ENCODE data around the gene SRM. TPM values are rescaled to one million over a fixed set of nuclear protein-coding genes. Genes with fewer than 3 reads are reported as not detected.

Gene SRM
- total RNA-seq, 1 experiment from 2014 or later, result 150 TPM

- no peak for TF ChIP-seq SRF (IDR thresholded peaks at IDR 0.05; ENCODE audit: low read depth)
- no peak for TF ChIP-seq POLR2A (IDR thresholded peaks at IDR 0.05; ENCODE audit: borderline replicate concordance, extremely low read depth, insufficient read depth, insufficient read length)
These were observed 8.1 kb upstream of the SRM start (continued) for GRCh38 chr1:11067716-11068599.

GRCh38 chr1:11065796-11066195, 6.0 kb upstream of the SRM start:
- no TSS peak for BruUV-seq (replicated peaks)
- H3K4me3 ChIP-seq (replicated peaks in 1 of 2; ENCODE audit: low read depth in 1 of 2, low read length in 2 of 2), result no peak overlapping the region
- no peak overlapping the region for H3K9ac ChIP-seq (ENCODE audit: low read length)
- H3K27me3 ChIP-seq (ENCODE audit: insufficient read depth, low read length), result no peaks in the 10 kb centered on the region
- H3K4me2 ChIP-seq (ENCODE audit: low read length), result no peak overlapping the region
- ChIA-PET RAD21 (ENCODE audit: low non-redundant PET in 1 of 2, low total read pairs in 2 of 2, uncharacterized antibody in 2 of 2, unreplicated experiment in 2 of 2) (no interaction called here), CTCF (no interaction called here), POLR2A (no interaction called here)
- H3K79me2 ChIP-seq (ENCODE audit: insufficient read depth, low read length), result peaks cover 3% of the 10 kb centered on the region; the same call in 1 of the 2 replicates
- ATAC-seq (no peak), DNase-seq (ENCODE audit: low read depth, low spot score) (no peak)
- H3K9me3 ChIP-seq (ENCODE audit: control insufficient read depth in 1 of 2, insufficient read depth in 1 of 2, low read depth in 1 of 2, low read length in 2 of 2), result no peaks in the 10 kb centered on the region
- peaks cover 6 to 8% of the 10 kb centered on the region in 2 experiments; a peak in 2 of 4 replicates for H3K4me1 ChIP-seq (ENCODE audit: control insufficient read depth in 1 of 2, insufficient read depth in 2 of 2, low read length in 2 of 2)
- TF ChIP-seq JUND (IDR thresholded peaks at IDR 0.05), result no peak
- no peak for TF ChIP-seq EZH2 (IDR thresholded peaks at IDR 0.05)
- no peak for TF ChIP-seq SIN3A (IDR thresholded peaks at IDR 0.05; ENCODE audit: low read depth)
- TF ChIP-seq EGR1 (IDR thresholded peaks at IDR 0.05; ENCODE audit: low read depth), result no peak
- TF ChIP-seq RAD21 (IDR thresholded peaks at IDR 0.05; ENCODE audit: low read depth), result no peak
- TF ChIP-seq ELF1 (IDR thresholded peaks at IDR 0.05; ENCODE audit: borderline replicate concordance, low read depth), result no peak
- TF ChIP-seq EZH2phosphoT487 (IDR thresholded peaks at IDR 0.05; ENCODE audit: borderline replicate concordance), result no peak
- TF ChIP-seq CBX3 (IDR thresholded peaks at IDR 0.05; ENCODE audit: low read depth), result no peak
- no peak for TF ChIP-seq CEBPB (IDR thresholded peaks at IDR 0.05; ENCODE audit: low read depth)
- no peak for TF ChIP-seq ATF3 (IDR thresholded peaks at IDR 0.05)
- no peak for TF ChIP-seq ZNF274 (IDR thresholded peaks at IDR 0.05; ENCODE audit: low read depth, low read length)
- no peak for TF ChIP-seq YY1 (IDR thresholded peaks at IDR 0.05; ENCODE audit: extremely low read depth, insufficient replicate concordance, low read depth, low read length)
- no peak for TF ChIP-seq POLR2AphosphoS5 (IDR thresholded peaks at IDR 0.05; ENCODE audit: low read depth, low read length)
- no peak for TF ChIP-seq ZBTB33 (IDR thresholded peaks at IDR 0.05; ENCODE audit: extremely low read depth, insufficient replicate concordance, low read length)
- no peak for TF ChIP-seq ZFX (IDR thresholded peaks at IDR 0.05)
- H4K20me1 ChIP-seq (ENCODE audit: insufficient read depth), result no peaks in the 10 kb centered on the region
- H3K27ac ChIP-seq (ENCODE audit: low read depth, low read length), result no peak overlapping the region
- intact Hi-C loops (cut with micrococcal nuclease), result no loop called here
- H3K9me2 ChIP-seq (ENCODE audit: insufficient read depth), result no peaks in the 10 kb centered on the region
- peaks cover 42 to 47% of the 10 kb centered on the region in 2 experiments; a peak in 3 of 4 replicates for H3K36me3 ChIP-seq (ENCODE audit: control insufficient read depth in 1 of 2, insufficient read depth in 2 of 2, low read length in 2 of 2)
- no peak overlapping the region for H2AFZ ChIP-seq (ENCODE audit: low read depth, low read length, poor library complexity, severe bottlenecking)

Measured in HCT116 (cell line).